GM10266 (cell line): ENCODE data around the gene RIC1.
A peak's percentile ranks its signal among the peaks of the same experiment; 100 is the strongest.

ENCODE experiments used
- DNase-seq: peaks from one replicate; pipeline ENCODE4 v3.0.0; 2012; ENCODE audit errors: extremely low spot score
- CTCF ChIP-seq: IDR thresholded peaks from 2 replicates; pipeline ENCODE4 v1.5.1; 2012; ENCODE audit warnings: mild to moderate bottlenecking, low read depth; ENCODE audit not compliant: control insufficient read depth, insufficient read depth; ENCODE audit errors: missing control alignments

RIC1 gene

GRCh38 chr9:5695860-5696259, 67.0 kb downstream of the RIC1 start:
- TF ChIP-seq CTCF, result no peak
- DNase-seq, result no peak

- DNase-seq, result peak; percentile 23
- TF ChIP-seq CTCF, result no peak
These were observed 68.0 kb downstream of the RIC1 start for GRCh38 chr9:5696884-5697283.

GRCh38 chr9:5698004-5698403, 69.1 kb downstream of the RIC1 start:
- DNase-seq, result no peak

GRCh38 chr9:5698810-5699556, 70.1 kb downstream of the RIC1 start:
- no peak for DNase-seq
- no peak for TF ChIP-seq CTCF

More at GRCh38 chr9:5698004-5698403, 69.1 kb downstream of the RIC1 start:
- no peak for TF ChIP-seq CTCF

- no peak for TF ChIP-seq CTCF
- DNase-seq, result no peak
These were observed 79.5 kb downstream of the RIC1 start for GRCh38 chr9:5708414-5708813.

- DNase-seq, result no peak
- TF ChIP-seq CTCF, result no peak
These were observed 83.9 kb downstream of the RIC1 start for GRCh38 chr9:5712651-5713390.

- no peak for DNase-seq
These were observed 85.8 kb downstream of the RIC1 start for GRCh38 chr9:5714501-5715401.

More at GRCh38 chr9:5714501-5715401, 85.8 kb downstream of the RIC1 start:
- no peak for TF ChIP-seq CTCF
